Measurements from ENCODE around the gene C1QTNF9. TPM values are rescaled to one million over a fixed set of nuclear protein-coding genes. Genes with fewer than 3 reads are reported as not detected.
"Not testable (repeated sequence)": the region's sequence is repeated elsewhere in the genome, so short reads cannot be mapped to it uniquely, and the experiment has no call there.

C1QTNF9 gene
- total RNA-seq, 1 donor from 2014 or later, result not detected

GRCh38 chr13:24358836-24359235 is 49.5 kb downstream of the C1QTNF9 start:
- intact Hi-C loops (cut with micrococcal nuclease), result not testable (repeated sequence)

GRCh38 chr13:24359252-24359651 is 49.9 kb downstream of the C1QTNF9 start:
- intact Hi-C loops (cut with micrococcal nuclease), result not testable (repeated sequence)

GRCh38 chr13:24360106-24360505 is 50.7 kb downstream of the C1QTNF9 start:
- intact Hi-C loops (cut with micrococcal nuclease), result no loop called here

GRCh38 chr13:24361113-24361512 is 51.7 kb downstream of the C1QTNF9 start:
- intact Hi-C loops (cut with micrococcal nuclease), result no loop called here

GRCh38 chr13:24361852-24362366 is 52.5 kb downstream of the C1QTNF9 start:
- intact Hi-C loops (cut with micrococcal nuclease), result no loop called here

- intact Hi-C loops (cut with micrococcal nuclease), result no loop called here
Measured at GRCh38 chr13:24362435-24362952, 53.1 kb downstream of the C1QTNF9 start.

- intact Hi-C loops (cut with micrococcal nuclease), result no loop called here
Measured at GRCh38 chr13:24365191-24365590, 55.8 kb downstream of the C1QTNF9 start.

GRCh38 chr13:24366315-24366714 is 56.9 kb downstream of the C1QTNF9 start:
- intact Hi-C loops (cut with micrococcal nuclease), result not testable (repeated sequence)

- intact Hi-C loops (cut with micrococcal nuclease), result not testable (repeated sequence)
Measured at GRCh38 chr13:24371273-24371672, 61.9 kb downstream of the C1QTNF9 start.

Other genes starting within 250 kb of the C1QTNF9 start
- gene SPATA13, start 148.9 kb upstream of the C1QTNF9 start, total RNA-seq, result 58.1 and 64.6 TPM in 2 replicates
- 69.6 and 70.3 TPM in 2 replicates for gene PARP4, start 203.2 kb downstream of the C1QTNF9 start, total RNA-seq